GM12873 (cell line): ENCODE data around the gene BPIFB1.

Experiments used
- TF ChIP-seq, protein P1 (sequence below): IDR thresholded peaks from 2 replicates; pipeline ENCODE4 v1.5.1; 2012; ENCODE audit warnings: low read depth, mild to moderate bottlenecking, moderate library complexity, low read length, control low read depth; ENCODE audit not compliant: insufficient read depth; ENCODE audit errors: missing control alignments

Gene BPIFB1

DNA sequence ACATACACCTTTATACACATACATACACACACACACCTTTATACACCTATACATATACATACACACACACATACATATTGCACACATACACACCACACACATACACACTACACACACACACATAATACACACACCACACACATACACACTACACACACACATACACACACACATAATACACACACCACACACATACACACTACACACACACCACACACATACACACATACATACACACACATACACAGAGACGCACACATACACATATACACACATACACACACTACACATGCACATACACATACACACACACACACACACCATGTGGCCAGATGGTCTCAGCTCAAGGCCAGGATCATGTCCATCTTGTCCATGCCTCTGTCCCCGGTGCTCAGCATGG, 25.7 kb downstream of the BPIFB1 start:
- TF ChIP-seq, protein P1, sequence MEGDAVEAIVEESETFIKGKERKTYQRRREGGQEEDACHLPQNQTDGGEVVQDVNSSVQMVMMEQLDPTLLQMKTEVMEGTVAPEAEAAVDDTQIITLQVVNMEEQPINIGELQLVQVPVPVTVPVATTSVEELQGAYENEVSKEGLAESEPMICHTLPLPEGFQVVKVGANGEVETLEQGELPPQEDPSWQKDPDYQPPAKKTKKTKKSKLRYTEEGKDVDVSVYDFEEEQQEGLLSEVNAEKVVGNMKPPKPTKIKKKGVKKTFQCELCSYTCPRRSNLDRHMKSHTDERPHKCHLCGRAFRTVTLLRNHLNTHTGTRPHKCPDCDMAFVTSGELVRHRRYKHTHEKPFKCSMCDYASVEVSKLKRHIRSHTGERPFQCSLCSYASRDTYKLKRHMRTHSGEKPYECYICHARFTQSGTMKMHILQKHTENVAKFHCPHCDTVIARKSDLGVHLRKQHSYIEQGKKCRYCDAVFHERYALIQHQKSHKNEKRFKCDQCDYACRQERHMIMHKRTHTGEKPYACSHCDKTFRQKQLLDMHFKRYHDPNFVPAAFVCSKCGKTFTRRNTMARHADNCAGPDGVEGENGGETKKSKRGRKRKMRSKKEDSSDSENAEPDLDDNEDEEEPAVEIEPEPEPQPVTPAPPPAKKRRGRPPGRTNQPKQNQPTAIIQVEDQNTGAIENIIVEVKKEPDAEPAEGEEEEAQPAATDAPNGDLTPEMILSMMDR = no peak

DNA sequence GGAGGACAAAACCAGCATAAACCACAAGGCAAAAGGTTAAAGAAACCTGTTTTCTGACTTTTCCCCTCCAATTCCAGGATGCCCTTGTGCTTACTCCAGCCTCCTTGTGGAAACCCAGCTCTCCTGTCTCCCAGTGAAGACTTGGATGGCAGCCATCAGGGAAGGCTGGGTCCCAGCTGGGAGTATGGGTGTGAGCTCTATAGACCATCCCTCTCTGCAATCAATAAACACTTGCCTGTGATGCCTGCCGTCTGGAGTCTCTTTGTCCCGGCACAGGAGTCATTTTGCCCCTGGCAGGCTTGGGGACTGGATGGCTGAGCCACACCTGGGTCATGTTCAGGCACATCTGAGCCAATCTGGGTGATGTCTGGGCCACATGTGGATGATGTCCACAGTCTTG, 26.6 kb downstream of the BPIFB1 start:
- TF ChIP-seq, protein P1 = no peak

DNA sequence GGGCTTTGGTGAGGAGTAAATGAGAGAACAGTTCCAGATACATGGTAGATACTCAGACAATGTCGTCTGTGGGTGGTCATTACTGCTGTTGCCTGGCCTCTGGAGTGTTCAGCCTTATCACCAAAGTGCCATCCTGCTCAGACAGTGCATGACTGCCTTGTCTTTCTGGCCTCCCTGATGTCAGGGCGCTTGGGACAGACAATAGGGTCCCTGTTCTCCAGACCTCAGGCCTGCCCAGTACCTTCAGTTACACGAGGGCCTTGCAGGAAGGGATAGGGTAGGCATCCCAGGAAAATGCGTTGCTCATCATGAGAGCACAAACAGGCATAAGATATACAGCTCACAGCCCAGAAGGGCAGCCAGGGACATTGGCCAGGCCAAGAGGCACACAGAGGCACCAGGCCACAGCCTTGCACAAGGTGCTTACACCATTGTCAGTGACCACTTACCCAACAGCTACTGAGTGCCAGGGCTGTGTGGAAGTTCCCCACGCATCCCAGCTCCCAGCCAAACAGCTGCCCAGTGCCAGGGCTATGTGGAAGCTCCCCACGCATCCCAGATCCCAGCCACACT, 27.4 kb downstream of the BPIFB1 start:
- TF ChIP-seq, protein P1 = no peak

DNA sequence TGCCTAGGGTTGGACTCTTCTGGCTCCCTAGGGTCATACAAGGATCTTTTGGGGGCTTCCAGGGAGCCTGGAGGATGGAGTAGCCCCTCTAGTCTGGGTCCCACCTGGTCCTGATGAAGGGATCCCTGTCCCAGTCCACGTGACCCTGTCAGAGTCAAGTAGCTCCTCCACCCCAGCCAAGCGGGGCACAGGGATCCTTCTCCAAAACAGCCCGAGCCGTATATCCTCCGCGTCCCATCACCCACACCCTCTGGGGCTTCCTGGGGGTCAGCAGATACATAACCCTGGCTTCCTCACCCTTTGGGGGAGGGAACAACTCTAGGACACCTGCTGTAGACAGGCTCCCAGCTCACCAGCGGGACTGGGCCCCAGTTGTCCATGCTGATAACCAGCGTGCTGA, 28.0 kb downstream of the BPIFB1 start:
- TF ChIP-seq, protein P1 = no peak

DNA sequence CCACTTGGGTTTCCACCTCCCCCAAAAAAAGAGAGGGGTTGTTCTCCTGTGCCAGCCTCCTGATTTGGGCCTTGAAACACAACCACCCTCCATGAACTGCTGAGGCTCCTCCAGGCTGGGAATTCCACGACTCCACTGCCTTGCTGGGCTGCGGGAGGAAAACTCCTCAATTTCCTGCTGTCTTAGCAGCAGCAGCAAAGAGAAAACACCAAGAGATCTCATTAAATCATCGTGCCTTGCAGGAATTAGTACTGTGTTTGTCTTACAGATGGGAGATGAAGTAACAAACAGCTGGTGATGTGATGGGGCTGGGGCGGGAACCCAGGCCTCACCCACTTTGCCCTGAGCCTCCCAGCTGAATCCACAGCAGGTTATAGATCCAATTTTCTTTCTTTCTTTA, 29.0 kb downstream of the BPIFB1 start:
- TF ChIP-seq, protein P1 = no peak

DNA sequence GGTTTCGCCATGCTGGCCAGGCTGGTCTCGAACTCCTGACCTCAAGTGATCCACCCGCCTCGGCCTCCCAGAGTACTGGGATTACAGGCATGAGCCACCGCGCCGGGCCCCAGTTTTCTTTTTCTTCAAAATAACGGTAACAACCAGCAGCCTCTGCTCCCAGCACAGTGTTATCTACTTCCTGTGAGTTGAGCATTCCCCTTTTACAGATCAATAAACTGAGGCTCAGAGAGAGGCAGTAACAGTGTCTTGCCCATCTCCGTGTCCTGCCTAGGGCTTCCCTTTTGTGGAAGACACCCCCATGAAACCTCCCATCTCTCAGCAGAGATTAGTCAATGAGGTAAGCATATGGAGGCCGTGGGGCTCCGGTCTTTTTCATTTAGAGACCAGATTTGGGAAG, 29.6 kb downstream of the BPIFB1 start:
- TF ChIP-seq, protein P1 = no peak

DNA sequence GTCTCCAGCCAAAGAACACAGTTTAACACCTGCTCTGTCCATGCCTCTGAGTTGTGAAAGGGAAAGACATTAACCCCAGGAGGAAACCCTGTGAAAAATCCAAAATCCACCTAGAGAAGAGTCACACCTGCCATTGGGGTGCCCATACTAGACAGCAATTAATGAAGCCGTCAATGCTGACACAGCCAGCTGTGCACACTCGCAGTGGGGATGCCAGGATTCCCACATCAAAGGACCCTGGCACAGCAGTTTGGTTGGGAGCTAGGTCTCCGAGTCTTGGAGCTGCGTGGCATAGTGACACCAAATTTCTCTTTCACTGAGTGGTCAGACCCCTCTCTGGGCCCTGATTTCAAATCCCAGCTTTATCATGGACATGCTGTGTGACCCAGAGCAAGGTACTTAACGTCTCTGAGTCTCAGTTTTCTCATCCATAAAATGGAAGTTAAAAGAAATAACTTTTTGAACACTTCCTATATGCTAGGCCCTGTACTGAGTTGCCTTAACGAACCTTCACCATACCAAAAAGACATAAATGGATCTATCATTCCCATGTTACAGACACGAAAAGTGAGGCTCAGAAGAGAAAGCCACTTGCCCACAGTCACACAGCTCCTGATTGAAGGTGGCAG, 30.8 kb downstream of the BPIFB1 start:
- TF ChIP-seq, protein P1 = no peak
